ENCODE data around the gene GRIK3. TPM values are rescaled to one million over a fixed set of nuclear protein-coding genes. Genes with fewer than 3 reads are reported as not detected.
A peak's percentile ranks its signal among the peaks of the same experiment; 100 is the strongest.
"Not testable (repeated sequence)": the region's sequence is repeated elsewhere in the genome, so short reads cannot be mapped to it uniquely, and the experiment has no call there.

Gene GRIK3
- total RNA-seq, 1 experiment from 2014 or later, result not detected

- no peak for DNase-seq (ENCODE audit: low read depth)
These were observed 86.2 kb downstream of the GRIK3 start for GRCh38 chr1:36948147-36948546.

- DNase-seq (ENCODE audit: low read depth), result no peak
These were observed 86.9 kb downstream of the GRIK3 start for GRCh38 chr1:36947384-36947783.

GRCh38 chr1:36944883-36945282, 89.4 kb downstream of the GRIK3 start:
- no peak for DNase-seq (ENCODE audit: low read depth)

GRCh38 chr1:36942148-36942547, 92.2 kb downstream of the GRIK3 start:
- no peak for DNase-seq (ENCODE audit: low read depth)

- no peak for DNase-seq (ENCODE audit: low read depth)
These were observed 92.9 kb downstream of the GRIK3 start for GRCh38 chr1:36941316-36941978.

GRCh38 chr1:36938819-36939218, 95.5 kb downstream of the GRIK3 start:
- DNase-seq (ENCODE audit: low read depth), result peak; percentile 39

- peak; percentile 10 for DNase-seq (ENCODE audit: low read depth)
These were observed 96.9 kb downstream of the GRIK3 start for GRCh38 chr1:36937371-36937770.

GRCh38 chr1:36934061-36934460, 100.3 kb downstream of the GRIK3 start:
- DNase-seq (ENCODE audit: low read depth), result no peak

- no peak for DNase-seq (ENCODE audit: low read depth)
These were observed 106.5 kb downstream of the GRIK3 start for GRCh38 chr1:36927826-36928225.

- no peak for DNase-seq (ENCODE audit: low read depth)
These were observed 109.1 kb downstream of the GRIK3 start for GRCh38 chr1:36925251-36925650.

GRCh38 chr1:36924282-36924811, 110.0 kb downstream of the GRIK3 start:
- DNase-seq (ENCODE audit: low read depth), result no peak

- DNase-seq (ENCODE audit: low read depth), result no peak
These were observed 111.5 kb downstream of the GRIK3 start for GRCh38 chr1:36922593-36923426.

- DNase-seq (ENCODE audit: low read depth), result no peak
These were observed 112.2 kb downstream of the GRIK3 start for GRCh38 chr1:36922071-36922470.

GRCh38 chr1:36920801-36921405, 113.4 kb downstream of the GRIK3 start:
- no peak for DNase-seq (ENCODE audit: low read depth)

GRCh38 chr1:36920371-36920770, 113.9 kb downstream of the GRIK3 start:
- no peak for DNase-seq (ENCODE audit: low read depth)

- DNase-seq (ENCODE audit: low read depth), result no peak
These were observed 114.7 kb downstream of the GRIK3 start for GRCh38 chr1:36919491-36920145.

- no peak for DNase-seq (ENCODE audit: low read depth)
These were observed 115.7 kb downstream of the GRIK3 start for GRCh38 chr1:36918604-36919003.

- DNase-seq (ENCODE audit: low read depth), result not testable (repeated sequence)
These were observed 117.8 kb downstream of the GRIK3 start for GRCh38 chr1:36916542-36916941.

GRCh38 chr1:36913484-36914060, 120.7 kb downstream of the GRIK3 start:
- no peak for DNase-seq (ENCODE audit: low read depth)

GRCh38 chr1:36913016-36913415, 121.3 kb downstream of the GRIK3 start:
- no peak for DNase-seq (ENCODE audit: low read depth)

GRCh38 chr1:36912365-36912865, 121.9 kb downstream of the GRIK3 start:
- no peak for DNase-seq (ENCODE audit: low read depth)
